ENCODE measurements around the gene ABHD10.

Gene ABHD10

GRCh38 chr3:111978583-111979433, at the start of gene ABHD10:
Gene ABHD10 (plus strand): TSS chr3:111979026. CDS start chr3:111979062, 36 bp downstream.
- TF ChIP-seq, protein P1, sequence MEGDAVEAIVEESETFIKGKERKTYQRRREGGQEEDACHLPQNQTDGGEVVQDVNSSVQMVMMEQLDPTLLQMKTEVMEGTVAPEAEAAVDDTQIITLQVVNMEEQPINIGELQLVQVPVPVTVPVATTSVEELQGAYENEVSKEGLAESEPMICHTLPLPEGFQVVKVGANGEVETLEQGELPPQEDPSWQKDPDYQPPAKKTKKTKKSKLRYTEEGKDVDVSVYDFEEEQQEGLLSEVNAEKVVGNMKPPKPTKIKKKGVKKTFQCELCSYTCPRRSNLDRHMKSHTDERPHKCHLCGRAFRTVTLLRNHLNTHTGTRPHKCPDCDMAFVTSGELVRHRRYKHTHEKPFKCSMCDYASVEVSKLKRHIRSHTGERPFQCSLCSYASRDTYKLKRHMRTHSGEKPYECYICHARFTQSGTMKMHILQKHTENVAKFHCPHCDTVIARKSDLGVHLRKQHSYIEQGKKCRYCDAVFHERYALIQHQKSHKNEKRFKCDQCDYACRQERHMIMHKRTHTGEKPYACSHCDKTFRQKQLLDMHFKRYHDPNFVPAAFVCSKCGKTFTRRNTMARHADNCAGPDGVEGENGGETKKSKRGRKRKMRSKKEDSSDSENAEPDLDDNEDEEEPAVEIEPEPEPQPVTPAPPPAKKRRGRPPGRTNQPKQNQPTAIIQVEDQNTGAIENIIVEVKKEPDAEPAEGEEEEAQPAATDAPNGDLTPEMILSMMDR (conservative IDR thresholded peaks at IDR 0.05; ENCODE audit: low read depth, low read length): no peak

GRCh38 chr3:111929484-111929883, 49.3 kb upstream of the ABHD10 start:
- no peak overlapping the region for H3K4me3 ChIP-seq (ENCODE audit: low read length)
- no peak for DNase-seq (ENCODE audit: low read depth)

More at GRCh38 chr3:111978583-111979433, at the start of gene ABHD10:
- peak; percentile 92 for DNase-seq (ENCODE audit: low read depth)
- H3K4me3 ChIP-seq (ENCODE audit: low read length): peak within 1 kb of the TSS; percentile 86

DNA sequence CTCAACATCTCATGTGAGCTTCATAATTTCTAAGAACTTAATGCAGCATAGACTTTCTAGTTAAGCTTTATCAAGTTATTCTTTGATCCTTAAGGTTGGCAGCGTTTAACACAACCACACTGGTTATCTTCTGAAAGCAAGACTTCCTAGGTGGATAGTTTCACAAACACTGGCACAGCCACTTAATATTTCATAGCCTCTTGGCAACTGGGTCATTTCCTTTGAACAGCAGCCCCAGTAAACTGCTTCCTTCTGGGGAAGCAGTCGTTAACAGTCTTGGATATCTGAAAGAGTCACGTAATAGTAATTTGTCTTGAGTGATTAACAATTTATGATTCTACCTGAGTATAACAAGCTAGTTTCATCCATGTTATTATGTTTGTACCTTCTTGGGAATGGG, 45.9 kb upstream of the ABHD10 start:
- H3K4me3 ChIP-seq (ENCODE audit: low read length): no peak overlapping the region
- TF ChIP-seq, protein P1 (conservative IDR thresholded peaks at IDR 0.05; ENCODE audit: low read depth, low read length): no peak
- no peak for DNase-seq (ENCODE audit: low read depth)

More at GRCh38 chr3:111929484-111929883, 49.3 kb upstream of the ABHD10 start:
- TF ChIP-seq, protein P1 (conservative IDR thresholded peaks at IDR 0.05; ENCODE audit: low read depth, low read length): no peak

GRCh38 chr3:111936191-111936841, 42.5 kb upstream of the ABHD10 start:
- H3K4me3 ChIP-seq (ENCODE audit: low read length): no peak overlapping the region
- TF ChIP-seq, protein P1 (conservative IDR thresholded peaks at IDR 0.05; ENCODE audit: low read depth, low read length): no peak
- DNase-seq (ENCODE audit: low read depth): peak; percentile 71

GRCh38 chr3:111936967-111937366, 41.9 kb upstream of the ABHD10 start:
- TF ChIP-seq, protein P1 (conservative IDR thresholded peaks at IDR 0.05; ENCODE audit: low read depth, low read length): no peak
- H3K4me3 ChIP-seq (ENCODE audit: low read length): no peak overlapping the region
- DNase-seq (ENCODE audit: low read depth): no peak

DNA sequence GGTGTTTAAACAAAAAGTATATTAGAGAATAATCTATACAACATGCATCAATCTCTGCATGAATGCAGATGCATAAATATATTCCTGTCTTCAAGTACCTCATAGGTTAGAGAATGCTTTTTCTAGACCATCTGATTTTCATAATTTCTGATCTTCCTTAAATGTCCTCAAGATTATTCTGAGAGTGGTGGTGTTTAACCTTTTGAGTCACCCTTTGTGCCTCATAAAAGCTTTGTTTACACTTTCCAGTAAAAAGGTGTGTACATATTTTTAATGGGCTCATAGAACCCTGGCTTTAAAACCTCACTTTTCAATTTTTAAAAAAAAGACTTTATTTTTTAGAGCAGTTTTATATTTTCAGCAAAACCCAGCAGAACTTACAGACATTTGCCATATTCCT, 41.0 kb upstream of the ABHD10 start:
- DNase-seq (ENCODE audit: low read depth): no peak
- TF ChIP-seq, protein P1 (conservative IDR thresholded peaks at IDR 0.05; ENCODE audit: low read depth, low read length): no peak
- H3K4me3 ChIP-seq (ENCODE audit: low read length): no peak overlapping the region
